RWPE1 (cell line): Measurements from ENCODE around the gene ANXA3.

Source experiments
- CTCF ChIA-PET: fragments of 350-600 bp; sonication (Branson Sonifier 250); formaldehyde crosslinking; extraction: SDS; loops from one replicate; lab custom pipeline; 2021; lab: Yijun Ruan, JAX
- POLR2A ChIA-PET: fragments of 400-600 bp; formaldehyde crosslinking; extraction: SDS; loops from one replicate; lab custom pipeline; 2020; ENCODE audit warnings: antibody characterized with exemption; ENCODE audit not compliant: low non-redundant PET; lab: Yijun Ruan, JAX
- DNase-seq: peaks from one replicate; pipeline ENCODE4 v3.0.0; 2012; ENCODE audit warnings: low spot score
- H3K27ac ChIP-seq: fragments of 450-650 bp; 2 replicates; pipeline ENCODE4 v1.5.1; 2017
- CTCF ChIP-seq: fragments of 450-650 bp; conservative IDR thresholded peaks from 2 replicates; pipeline ENCODE4 v1.5.1; 2017; ENCODE audit warnings: low read depth, mild to moderate bottlenecking

Gene ANXA3

GRCh38 chr4:78624048-78624447 is 72.5 kb downstream of the ANXA3 start:
- TF ChIP-seq CTCF, result no peak
- no peak for DNase-seq
- CTCF ChIA-PET, result no interaction called here
- H3K27ac ChIP-seq, result no peak overlapping the region
- POLR2A ChIA-PET, result no interaction called here

DNA sequence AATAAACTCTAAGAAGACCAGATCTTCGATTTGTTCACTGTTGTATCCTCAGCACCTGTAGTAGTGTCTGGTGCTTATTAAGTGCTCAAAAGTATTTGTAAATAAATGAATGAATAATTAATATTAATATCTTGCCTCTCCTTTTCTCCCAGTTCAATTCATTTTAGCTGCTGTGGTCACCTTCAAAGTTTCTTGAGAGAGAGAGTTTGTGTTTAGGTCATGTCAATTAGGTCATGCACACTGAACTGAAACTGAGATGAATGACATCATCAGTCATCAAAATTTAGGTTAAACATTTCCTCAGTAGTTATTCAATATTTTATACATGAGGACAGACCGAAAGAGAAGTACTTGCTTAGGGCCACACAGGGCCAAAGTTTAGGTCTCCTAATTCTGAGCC is 73.5 kb downstream of the ANXA3 start:
- no peak for DNase-seq
- ChIA-PET CTCF (no interaction called here), POLR2A (interaction anchor here (0.7 kb wide), 1 partner anchor 522 kb away, joined by 3 read pairs; no protein-coding TSS in a partner anchor)
- no peak overlapping the region for H3K27ac ChIP-seq
- no peak for TF ChIP-seq CTCF

DNA sequence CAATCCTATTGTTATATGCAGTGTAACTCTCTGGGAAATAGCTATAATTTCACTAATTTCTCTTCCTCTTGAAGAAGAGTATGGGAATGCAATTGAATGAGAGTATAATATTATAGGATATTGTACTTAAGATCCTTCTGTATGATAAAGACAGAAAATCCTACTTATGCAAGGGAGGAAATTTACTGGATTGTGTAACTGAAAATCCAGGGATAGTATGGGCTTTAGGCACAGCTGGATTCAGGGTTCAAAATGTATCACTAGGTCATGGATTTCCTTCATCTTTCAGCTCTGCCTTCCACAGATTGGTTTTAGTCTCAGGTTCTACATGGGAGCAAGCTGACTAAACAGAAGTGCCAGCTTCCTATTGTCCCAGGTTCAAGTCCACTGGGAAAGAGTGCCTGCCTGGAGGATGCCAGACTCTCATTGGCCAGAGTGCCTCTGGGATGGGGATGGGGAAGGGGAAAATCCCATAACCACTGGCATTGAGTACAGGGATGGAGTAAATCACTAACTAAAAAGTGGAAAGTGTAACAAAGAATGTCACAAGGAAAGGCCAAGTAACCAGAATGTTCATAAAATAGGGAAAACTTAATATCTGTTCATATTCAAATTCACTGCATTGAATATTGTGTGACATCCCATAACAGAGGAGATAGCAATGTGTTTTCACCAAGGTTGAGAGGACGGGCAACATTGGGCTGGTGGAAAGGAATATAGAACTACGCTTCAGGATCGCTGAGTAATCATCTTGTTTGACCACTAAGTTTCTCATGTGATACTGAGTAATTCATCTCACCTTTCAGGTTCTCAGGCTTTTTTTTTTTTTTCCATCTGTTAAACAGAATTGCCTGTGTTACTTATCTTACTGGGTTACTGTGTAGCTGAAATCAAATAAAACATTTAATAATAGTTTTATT is 75.7 kb downstream of the ANXA3 start:
- CTCF ChIA-PET, result interaction anchor here (1.5 kb wide), 1 partner anchor 17 kb away, joined by 4 read pairs; no protein-coding TSS in a partner anchor
- POLR2A ChIA-PET, result interaction anchor here (0.7 kb wide), 1 partner anchor 710 kb away, joined by 4 read pairs; no protein-coding TSS in a partner anchor
- peak; percentile 59 for DNase-seq

GRCh38 chr4:78627966-78628678 is 76.6 kb downstream of the ANXA3 start:
- no peak overlapping the region for H3K27ac ChIP-seq
- TF ChIP-seq CTCF, result no peak
- no peak for DNase-seq
- ChIA-PET CTCF (no interaction called here), POLR2A (interaction anchor here (0.8 kb wide), 1 partner anchor 192 kb away, joined by 12 read pairs; no protein-coding TSS in a partner anchor)

More for the DNA sequence above, 75.7 kb downstream of the ANXA3 start:
- TF ChIP-seq CTCF, result no peak
- H3K27ac ChIP-seq, result no peak overlapping the region

- ChIA-PET CTCF (interaction anchor here (0.8 kb wide), 1 partner anchor 13 kb away, joined by 3 read pairs; no protein-coding TSS in a partner anchor), POLR2A (no interaction called here)
- DNase-seq, result no peak
- H3K27ac ChIP-seq, result no peak overlapping the region
- no peak for TF ChIP-seq CTCF
These were observed 78.5 kb downstream of the ANXA3 start for GRCh38 chr4:78629991-78630541.

DNA sequence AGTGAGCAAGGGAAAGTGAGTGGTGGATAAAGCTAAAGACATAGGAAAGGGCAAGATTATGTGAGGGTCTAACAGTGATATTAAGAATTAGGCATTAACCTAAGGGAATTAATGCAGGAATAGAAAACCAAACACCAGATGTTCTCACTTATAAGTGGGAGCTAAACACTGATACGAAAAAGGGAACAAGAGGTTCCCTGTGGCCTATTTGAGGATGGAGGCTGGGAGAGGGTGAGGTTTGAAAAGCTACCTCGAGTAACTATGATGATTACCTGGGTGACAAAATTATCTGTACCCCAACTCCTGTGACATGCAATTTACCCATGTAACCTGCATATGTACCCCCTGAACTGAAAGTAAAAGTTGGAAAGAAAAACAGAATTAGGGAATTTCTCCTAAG is 79.0 kb downstream of the ANXA3 start:
- no peak overlapping the region for H3K27ac ChIP-seq
- no peak for TF ChIP-seq CTCF
- ChIA-PET CTCF (no interaction called here), POLR2A (no interaction called here)
- no peak for DNase-seq
